ENCODE measurements around the gene CBFA2T3. TPM values are rescaled to one million over a fixed set of nuclear protein-coding genes. Genes with fewer than 3 reads are reported as not detected.
"Not testable (repeated sequence)": the region's sequence is repeated elsewhere in the genome, so short reads cannot be mapped to it uniquely, and the experiment has no call there.

The CBFA2T3 gene
- total RNA-seq, 2 donors from 2014 or later, result 10.5 to 15.7 TPM

GRCh38 chr16:89014403-89015230 lies 37.6 kb upstream of the CBFA2T3 start:
- no peak for DNase-seq
- ATAC-seq, result no peak
- intact Hi-C loops (cut with DNase I, micrococcal nuclease), result no loop called here

- DNase-seq (no peak), ATAC-seq (no peak)
- intact Hi-C loops (cut with DNase I, micrococcal nuclease), result no loop called here
Observed at GRCh38 chr16:89013692-89014402, 36.8 kb upstream of the CBFA2T3 start.

- ATAC-seq (no peak), DNase-seq (no peak)
- intact Hi-C loops (cut with DNase I, micrococcal nuclease), result no loop called here
Observed at GRCh38 chr16:89013111-89013510, 36.1 kb upstream of the CBFA2T3 start.

GRCh38 chr16:89012622-89012995 lies 35.6 kb upstream of the CBFA2T3 start:
- intact Hi-C loops (cut with DNase I, micrococcal nuclease), result no loop called here
- no peak for ATAC-seq

GRCh38 chr16:89011909-89012621 lies 35.1 kb upstream of the CBFA2T3 start:
- intact Hi-C loops (cut with DNase I, micrococcal nuclease), result no loop called here
- no peak for DNase-seq
- ATAC-seq, result no peak

More at GRCh38 chr16:89012622-89012995, 35.6 kb upstream of the CBFA2T3 start:
- no peak for DNase-seq

GRCh38 chr16:89010210-89010925 lies 33.4 kb upstream of the CBFA2T3 start:
- no peak for ATAC-seq
- intact Hi-C loops (cut with DNase I, micrococcal nuclease), result no loop called here
- DNase-seq, result no peak

- DNase-seq (peak in 1 of 2 donors; percentile 55), ATAC-seq (peak; percentile 55)
- intact Hi-C loops (cut with DNase I, micrococcal nuclease), result no loop called here
Observed at GRCh38 chr16:89009343-89010209, 32.6 kb upstream of the CBFA2T3 start.

GRCh38 chr16:89008796-89009195 lies 31.8 kb upstream of the CBFA2T3 start:
- DNase-seq; ATAC-seq; intact Hi-C loops (cut with DNase I, micrococcal nuclease): not testable (repeated sequence)

GRCh38 chr16:89007371-89008249 lies 30.6 kb upstream of the CBFA2T3 start:
- intact Hi-C loops (cut with DNase I, micrococcal nuclease), result no loop called here
- no peak for ATAC-seq
- DNase-seq, result no peak

- intact Hi-C loops (cut with DNase I, micrococcal nuclease), result no loop called here
- no peak for ATAC-seq
- no peak for DNase-seq
Observed at GRCh38 chr16:89006036-89006752, 29.2 kb upstream of the CBFA2T3 start.

GRCh38 chr16:89005201-89006035 lies 28.4 kb upstream of the CBFA2T3 start:
- intact Hi-C loops (cut with DNase I, micrococcal nuclease), result no loop called here
- DNase-seq (no peak), ATAC-seq (no peak)

- intact Hi-C loops (cut with DNase I, micrococcal nuclease), result no loop called here
- no peak for ATAC-seq
- no peak for DNase-seq
Observed at GRCh38 chr16:89004209-89004831, 27.3 kb upstream of the CBFA2T3 start.

- ATAC-seq, result no peak
Observed at GRCh38 chr16:89003831-89004208, 26.8 kb upstream of the CBFA2T3 start.

GRCh38 chr16:89002851-89003830 lies 26.1 kb upstream of the CBFA2T3 start:
- ATAC-seq (no peak), DNase-seq (no peak)
- intact Hi-C loops (cut with DNase I, micrococcal nuclease), result no loop called here

More at GRCh38 chr16:89003831-89004208, 26.8 kb upstream of the CBFA2T3 start:
- no peak for DNase-seq
- intact Hi-C loops (cut with DNase I, micrococcal nuclease), result no loop called here

All from left colon (tissue), 2 donors.